ENCODE measurements around the gene CIB2. TPM values are rescaled to one million over a fixed set of nuclear protein-coding genes. Genes with fewer than 3 reads are reported as not detected.

CIB2 gene
- total RNA-seq, 1 donor from 2014 or later = 10.1 TPM

GRCh38 chr15:78108300-78109084 is 22.8 kb downstream of the CIB2 start:
- TF ChIP-seq CTCF (conservative IDR thresholded peaks at IDR 0.05; ENCODE audit: low read depth, low read length) = peak; percentile 96
- no peak overlapping the region for H3K4me3 ChIP-seq (ENCODE audit: low read depth, low read length)
- no peak for DNase-seq (ENCODE audit: low read depth)

- no peak for DNase-seq (ENCODE audit: low read depth)
- no peak overlapping the region for H3K4me3 ChIP-seq (ENCODE audit: low read depth, low read length)
- TF ChIP-seq CTCF (conservative IDR thresholded peaks at IDR 0.05; ENCODE audit: low read depth, low read length) = no peak
Observed at GRCh38 chr15:78107471-78107870, 23.8 kb downstream of the CIB2 start.

GRCh38 chr15:78105476-78106241 is 25.6 kb downstream of the CIB2 start:
- no peak for TF ChIP-seq CTCF (conservative IDR thresholded peaks at IDR 0.05; ENCODE audit: low read depth, low read length)
- no peak for DNase-seq (ENCODE audit: low read depth)
- H3K4me3 ChIP-seq (ENCODE audit: low read depth, low read length) = no peak overlapping the region

GRCh38 chr15:78104566-78105475 is 26.4 kb downstream of the CIB2 start:
- TF ChIP-seq CTCF (conservative IDR thresholded peaks at IDR 0.05; ENCODE audit: low read depth, low read length) = no peak
- no peak overlapping the region for H3K4me3 ChIP-seq (ENCODE audit: low read depth, low read length)
- no peak for DNase-seq (ENCODE audit: low read depth)

GRCh38 chr15:78104119-78104479 is 27.1 kb downstream of the CIB2 start:
- H3K4me3 ChIP-seq (ENCODE audit: low read depth, low read length) = no peak overlapping the region
- no peak for TF ChIP-seq CTCF (conservative IDR thresholded peaks at IDR 0.05; ENCODE audit: low read depth, low read length)
- DNase-seq (ENCODE audit: low read depth) = no peak

GRCh38 chr15:78103406-78104118 is 27.7 kb downstream of the CIB2 start:
- no peak for DNase-seq (ENCODE audit: low read depth)
- no peak overlapping the region for H3K4me3 ChIP-seq (ENCODE audit: low read depth, low read length)
- no peak for TF ChIP-seq CTCF (conservative IDR thresholded peaks at IDR 0.05; ENCODE audit: low read depth, low read length)

Measured in epithelial cell of proximal tubule (primary cell).